ENCODE results near the gene CCDC126. TPM values are rescaled to one million over a fixed set of nuclear protein-coding genes. Genes with fewer than 3 reads are reported as not detected.
A peak's percentile ranks its signal among the peaks of the same experiment; 100 is the strongest.

The CCDC126 gene
- total RNA-seq, 1 experiment from 2014 or later = 4.2 TPM

DNA sequence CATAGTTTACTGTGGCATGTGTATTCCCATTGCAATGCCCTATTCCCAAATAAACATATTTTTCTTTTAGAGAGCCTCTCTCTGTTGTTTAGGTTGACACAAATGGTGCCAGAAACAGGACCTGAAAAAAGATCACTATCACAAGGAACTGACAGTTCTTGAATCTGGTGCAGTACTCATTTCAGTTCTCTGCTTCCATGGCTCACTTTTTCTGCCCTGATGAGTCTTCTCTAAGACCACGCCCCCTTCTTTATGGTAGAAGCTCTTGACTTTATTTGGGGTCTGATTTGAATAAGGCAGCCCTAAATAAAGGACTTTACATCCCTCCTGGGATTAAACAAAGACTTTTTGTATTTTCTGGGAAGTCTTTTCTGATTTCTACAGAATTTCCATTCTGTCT, 3.5 kb upstream of the CCDC126 start:
- DNase-seq (ENCODE audit: unreplicated experiment) = no peak
- Mint-ChIP-seq H3K27ac (ENCODE audit: low read depth, unreplicated experiment) (no peak overlapping the region), H3K4me3 (ENCODE audit: unreplicated experiment) (no peak overlapping the region), H3K9me3 (ENCODE audit: unreplicated experiment) (no peaks in the 10 kb centered on the region), H3K36me3 (ENCODE audit: insufficient read depth, unreplicated experiment) (no peaks in the 10 kb centered on the region), H3K27me3 (ENCODE audit: insufficient read depth, unreplicated experiment) (no peaks in the 10 kb centered on the region), H3K4me1 (ENCODE audit: insufficient read depth, unreplicated experiment) (peaks cover 12% of the 10 kb centered on the region)
- intact Hi-C loops (cut with micrococcal nuclease) = no loop called here
- no TSS peak for BruUV-seq (replicated peaks)
- CTCF ChIA-PET = no interaction called here
- POLR2A ChIA-PET = no interaction called here
- TF ChIP-seq, protein P1, sequence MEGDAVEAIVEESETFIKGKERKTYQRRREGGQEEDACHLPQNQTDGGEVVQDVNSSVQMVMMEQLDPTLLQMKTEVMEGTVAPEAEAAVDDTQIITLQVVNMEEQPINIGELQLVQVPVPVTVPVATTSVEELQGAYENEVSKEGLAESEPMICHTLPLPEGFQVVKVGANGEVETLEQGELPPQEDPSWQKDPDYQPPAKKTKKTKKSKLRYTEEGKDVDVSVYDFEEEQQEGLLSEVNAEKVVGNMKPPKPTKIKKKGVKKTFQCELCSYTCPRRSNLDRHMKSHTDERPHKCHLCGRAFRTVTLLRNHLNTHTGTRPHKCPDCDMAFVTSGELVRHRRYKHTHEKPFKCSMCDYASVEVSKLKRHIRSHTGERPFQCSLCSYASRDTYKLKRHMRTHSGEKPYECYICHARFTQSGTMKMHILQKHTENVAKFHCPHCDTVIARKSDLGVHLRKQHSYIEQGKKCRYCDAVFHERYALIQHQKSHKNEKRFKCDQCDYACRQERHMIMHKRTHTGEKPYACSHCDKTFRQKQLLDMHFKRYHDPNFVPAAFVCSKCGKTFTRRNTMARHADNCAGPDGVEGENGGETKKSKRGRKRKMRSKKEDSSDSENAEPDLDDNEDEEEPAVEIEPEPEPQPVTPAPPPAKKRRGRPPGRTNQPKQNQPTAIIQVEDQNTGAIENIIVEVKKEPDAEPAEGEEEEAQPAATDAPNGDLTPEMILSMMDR (IDR thresholded peaks at IDR 0.05; ENCODE audit: unreplicated experiment) = no peak

DNA sequence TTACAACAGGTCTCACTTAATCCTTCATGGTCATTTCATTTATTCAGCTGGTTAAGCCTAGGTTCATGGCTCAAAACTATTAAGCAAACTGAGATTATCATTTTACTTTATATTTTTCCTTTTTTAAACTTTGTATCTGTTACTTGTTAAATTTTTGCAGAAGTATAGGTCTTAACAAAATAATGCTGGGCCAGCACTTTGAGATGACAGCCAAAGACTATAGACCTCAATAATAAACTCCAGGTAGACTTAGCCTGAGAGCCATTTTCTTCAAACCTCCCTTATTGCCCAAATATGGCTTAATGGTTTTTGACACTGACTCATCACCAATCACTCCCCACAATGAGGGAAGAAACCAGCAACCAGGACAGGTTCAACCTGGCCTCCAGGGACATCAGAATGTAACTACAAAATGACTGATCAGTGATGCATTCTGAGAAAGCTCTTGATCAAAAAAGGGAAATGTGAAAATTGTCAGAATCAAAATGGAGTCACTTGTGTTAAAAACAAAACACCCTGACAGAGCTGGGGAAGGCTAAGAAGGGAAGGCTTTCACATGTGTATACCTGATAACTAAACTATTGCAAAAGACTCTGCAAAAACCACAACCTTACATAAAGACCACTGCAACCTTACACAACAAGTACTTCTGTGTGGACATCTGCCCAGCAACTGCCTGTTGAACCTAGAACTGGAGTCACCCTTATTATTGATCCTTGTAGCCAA, 2.1 kb upstream of the CCDC126 start:
- intact Hi-C loops (cut with micrococcal nuclease) = no loop called here
- H3K4me3 Mint-ChIP-seq (ENCODE audit: unreplicated experiment) = no peak overlapping the region

DNA sequence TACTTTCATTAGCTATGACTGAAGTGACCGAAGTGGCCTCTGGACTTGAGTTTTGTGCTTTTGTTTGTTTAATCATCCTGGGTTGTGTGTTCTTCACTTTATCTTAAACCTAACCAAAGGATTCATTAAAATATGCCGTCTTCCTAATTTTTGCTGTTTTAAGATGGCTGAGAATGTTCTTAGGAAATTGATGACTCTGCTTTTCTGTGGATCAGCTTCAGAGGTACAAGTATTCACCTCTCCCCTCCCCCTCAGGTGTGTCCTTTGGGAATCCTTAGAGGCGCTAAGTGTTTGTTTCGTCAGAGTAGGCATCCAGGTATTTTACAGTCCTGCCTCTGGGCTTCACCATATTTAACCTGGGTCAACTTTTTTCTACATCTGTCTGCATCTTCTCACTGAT, 1.1 kb downstream of the CCDC126 start:
- Mint-ChIP-seq H3K9me3 (ENCODE audit: unreplicated experiment) (no peaks in the 10 kb centered on the region), H3K4me1 (ENCODE audit: insufficient read depth, unreplicated experiment) (peaks cover 27% of the 10 kb centered on the region), H3K36me3 (ENCODE audit: insufficient read depth, unreplicated experiment) (no peaks in the 10 kb centered on the region), H3K27ac (ENCODE audit: low read depth, unreplicated experiment) (peak overlapping the region; percentile 87), H3K4me3 (ENCODE audit: unreplicated experiment) (peak overlapping the region; percentile 88), H3K27me3 (ENCODE audit: insufficient read depth, unreplicated experiment) (no peaks in the 10 kb centered on the region)
- CTCF ChIA-PET = interaction anchor here (0.6 to 3.7 kb wide), 7 partner anchors 11 to 1214 kb away, joined by 3 to 14 read pairs (median 5); no protein-coding TSS in a partner anchor
- TF ChIP-seq, protein P1 (IDR thresholded peaks at IDR 0.05; ENCODE audit: unreplicated experiment) = no peak
- DNase-seq (ENCODE audit: unreplicated experiment) = peak; percentile 53
- intact Hi-C loops (cut with micrococcal nuclease) = no loop called here
- BruUV-seq (replicated peaks) = no TSS peak
- POLR2A ChIA-PET = interaction anchor here (0.6 to 2.5 kb wide), 11 partner anchors 10 to 795 kb away, joined by 3 to 10 read pairs (median 3); no protein-coding TSS in a partner anchor

More for the DNA sequence above, 2.1 kb upstream of the CCDC126 start:
- Mint-ChIP-seq H3K9me3 (ENCODE audit: unreplicated experiment) (no peaks in the 10 kb centered on the region), H3K27me3 (ENCODE audit: insufficient read depth, unreplicated experiment) (no peaks in the 10 kb centered on the region), H3K4me1 (ENCODE audit: insufficient read depth, unreplicated experiment) (peaks cover 21% of the 10 kb centered on the region), H3K27ac (ENCODE audit: low read depth, unreplicated experiment) (no peak overlapping the region), H3K36me3 (ENCODE audit: insufficient read depth, unreplicated experiment) (no peaks in the 10 kb centered on the region)
- BruUV-seq (replicated peaks) = no TSS peak
- peak; percentile 68 for DNase-seq (ENCODE audit: unreplicated experiment)
- TF ChIP-seq, protein P1 (IDR thresholded peaks at IDR 0.05; ENCODE audit: unreplicated experiment) = no peak
- CTCF ChIA-PET = interaction anchor here (0.6 to 0.7 kb wide), 3 partner anchors 12 to 104 kb away, joined by 3 read pairs; no protein-coding TSS in a partner anchor
- POLR2A ChIA-PET = interaction anchor here (0.7 to 1.0 kb wide), 2 partner anchors 22 to 1116 kb away, joined by 3 to 4 read pairs; no protein-coding TSS in a partner anchor

DNA sequence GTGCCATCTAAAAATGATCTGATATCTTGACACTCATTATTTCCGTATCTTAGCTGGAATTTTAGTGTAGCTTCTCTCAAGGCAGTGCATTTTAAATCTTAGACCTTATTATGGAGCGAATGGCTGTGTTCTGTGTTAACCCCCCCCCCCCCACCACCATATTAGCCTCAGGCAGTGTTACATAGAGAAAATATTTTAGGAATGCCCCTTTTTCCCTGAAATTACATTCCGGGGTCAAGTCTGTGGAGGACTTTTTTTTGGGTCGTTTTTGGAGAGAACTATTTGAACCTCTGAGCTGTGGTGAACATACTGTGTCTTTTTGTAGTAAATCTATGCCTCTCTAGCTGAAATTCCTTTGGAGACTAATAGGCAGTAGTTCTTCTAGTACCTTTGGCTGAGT, 3.1 kb downstream of the CCDC126 start:
- no TSS peak for BruUV-seq (replicated peaks)
- Mint-ChIP-seq H3K9me3 (ENCODE audit: unreplicated experiment) (no peaks in the 10 kb centered on the region), H3K36me3 (ENCODE audit: insufficient read depth, unreplicated experiment) (no peaks in the 10 kb centered on the region), H3K27me3 (ENCODE audit: insufficient read depth, unreplicated experiment) (no peaks in the 10 kb centered on the region), H3K4me1 (ENCODE audit: insufficient read depth, unreplicated experiment) (peaks cover 27% of the 10 kb centered on the region), H3K27ac (ENCODE audit: low read depth, unreplicated experiment) (no peak overlapping the region), H3K4me3 (ENCODE audit: unreplicated experiment) (no peak overlapping the region)
- ChIA-PET CTCF (interaction anchor here (0.6 to 0.9 kb wide), 4 partner anchors 29 to 1514 kb away, joined by 3 to 5 read pairs (median 3); no protein-coding TSS in a partner anchor), POLR2A (interaction anchor here (0.7 kb wide), 1 partner anchor 194 kb away, joined by 4 read pairs; no protein-coding TSS in a partner anchor)
- TF ChIP-seq, protein P1 (IDR thresholded peaks at IDR 0.05; ENCODE audit: unreplicated experiment) = no peak
- no peak for DNase-seq (ENCODE audit: unreplicated experiment)
- intact Hi-C loops (cut with micrococcal nuclease) = no loop called here

Measured in MCF 10A (cell line).